Glutamatergic neuron (in vitro differentiated cells): ENCODE measurements around the gene VCY1B. TPM values are rescaled to one million over a fixed set of nuclear protein-coding genes. Genes with fewer than 3 reads are reported as not detected.
"Not testable (repeated sequence)": the region's sequence is repeated elsewhere in the genome, so short reads cannot be mapped to it uniquely, and the experiment has no call there.

Experiments used
- DNase-seq: peaks from one replicate; pipeline ENCODE4 v3.0.0; 2022
- H3K27ac Mint-ChIP-seq: one replicate; pipeline ENCODE4 v1.8.0; 2020; ENCODE audit warnings: mild to moderate bottlenecking, mixed read lengths, inconsistent platforms; ENCODE audit not compliant: unreplicated experiment
- H3K27me3 Mint-ChIP-seq: one replicate; pipeline ENCODE4 v1.8.0; 2020; ENCODE audit warnings: mild to moderate bottlenecking, moderate library complexity, mixed read lengths, inconsistent platforms; ENCODE audit not compliant: unreplicated experiment
- H3K36me3 Mint-ChIP-seq: one replicate; pipeline ENCODE4 v1.8.0; 2020; ENCODE audit warnings: mild to moderate bottlenecking, mixed read lengths, inconsistent platforms; ENCODE audit not compliant: unreplicated experiment
- H3K4me1 Mint-ChIP-seq: one replicate; pipeline ENCODE4 v1.8.0; 2020; ENCODE audit warnings: mild to moderate bottlenecking, low read depth, mixed read lengths, inconsistent platforms; ENCODE audit not compliant: unreplicated experiment
- H3K4me3 Mint-ChIP-seq: one replicate; pipeline ENCODE4 v1.8.0; 2020; ENCODE audit warnings: mild to moderate bottlenecking, mixed read lengths, inconsistent platforms; ENCODE audit not compliant: unreplicated experiment
- H3K9me3 Mint-ChIP-seq: one replicate; pipeline ENCODE4 v1.8.0; 2020; ENCODE audit warnings: mild to moderate bottlenecking, moderate library complexity, mixed read lengths, inconsistent platforms; ENCODE audit not compliant: unreplicated experiment
- CTCF ChIP-seq: fragments of 200-600 bp; sonication (generic); IDR thresholded peaks from one replicate; pipeline ENCODE4 v1.5.0; 2021; ENCODE audit not compliant: partially characterized antibody, unreplicated experiment
- long read RNA-seq: library from polyadenylated mRNA; unstranded; transcript quantifications from one replicate; pipeline ENCODE4 v2.0.0, GENCODE V29; 2020; ENCODE audit not compliant: unreplicated experiment
- total RNA-seq: library from RNA; stranded (reverse); fragmentation: NEBNext Ultra II Directional; extraction: Animal tissue kit (Norgen Biotek cat#: 25700); gene quantifications from one replicate; pipeline ENCODE4 v1.2.1, GENCODE V29; 2021; ENCODE audit not compliant: unreplicated experiment

Gene VCY1B
- total RNA-seq, result not detected
- long read RNA-seq, result 0 reads

- H3K36me3 Mint-ChIP-seq, DNase-seq, H3K4me3 Mint-ChIP-seq, H3K4me1 Mint-ChIP-seq, H3K27me3 Mint-ChIP-seq, H3K27ac Mint-ChIP-seq, H3K9me3 Mint-ChIP-seq: not testable (repeated sequence)
Measured at GRCh38 chrY:14055927-14056326, at the start of gene VCY1B. VCY1B (plus strand) TSS chrY:14056227; CDS start chrY:14056290, 63 bp downstream.

- H3K36me3 Mint-ChIP-seq, H3K9me3 Mint-ChIP-seq, H3K4me1 Mint-ChIP-seq, H3K27me3 Mint-ChIP-seq, H3K27ac Mint-ChIP-seq, DNase-seq, H3K4me3 Mint-ChIP-seq: not testable (repeated sequence)
Measured at GRCh38 chrY:14011916-14012315, 44.1 kb upstream of the VCY1B start.

GRCh38 chrY:14030395-14030794 lies 25.6 kb upstream of the VCY1B start:
- not testable (repeated sequence) for H3K27me3 Mint-ChIP-seq, H3K27ac Mint-ChIP-seq, H3K36me3 Mint-ChIP-seq, H3K4me1 Mint-ChIP-seq, H3K9me3 Mint-ChIP-seq, DNase-seq, H3K4me3 Mint-ChIP-seq

GRCh38 chrY:14085877-14086276 lies 29.9 kb downstream of the VCY1B start:
- no peak for DNase-seq
- Mint-ChIP-seq H3K9me3 (no peaks in the 10 kb centered on the region), H3K4me3 (no peak overlapping the region), H3K27ac (no peak overlapping the region), H3K36me3 (no peaks in the 10 kb centered on the region), H3K27me3 (peaks cover 3% of the 10 kb centered on the region), H3K4me1 (no peaks in the 10 kb centered on the region)
- no peak for TF ChIP-seq CTCF

Other genes starting within 250 kb of the VCY1B start
- gene VCY, start 69.8 kb upstream of the VCY1B start, total RNA-seq, result not detected